Epithelial cell of esophagus (primary cell): ENCODE measurements around the gene METTL26.

ENCODE experiments used
- DNase-seq: peaks from one replicate; pipeline ENCODE4 v3.0.0; 2010; ENCODE audit warnings: low read depth
- H3K4me3 ChIP-seq: 2 replicates; pipeline ENCODE4 v1.5.1; 2011; ENCODE audit warnings: mild to moderate bottlenecking, low read length, control low read depth
- TF ChIP-seq, protein P1 (sequence below): IDR thresholded peaks from 2 replicates; pipeline ENCODE4 v1.5.1; 2011; ENCODE audit warnings: low read depth, mild to moderate bottlenecking, low read length, control low read depth, inconsistent platforms; ENCODE audit not compliant: insufficient read depth; ENCODE audit errors: missing control alignments

The METTL26 gene

DNA sequence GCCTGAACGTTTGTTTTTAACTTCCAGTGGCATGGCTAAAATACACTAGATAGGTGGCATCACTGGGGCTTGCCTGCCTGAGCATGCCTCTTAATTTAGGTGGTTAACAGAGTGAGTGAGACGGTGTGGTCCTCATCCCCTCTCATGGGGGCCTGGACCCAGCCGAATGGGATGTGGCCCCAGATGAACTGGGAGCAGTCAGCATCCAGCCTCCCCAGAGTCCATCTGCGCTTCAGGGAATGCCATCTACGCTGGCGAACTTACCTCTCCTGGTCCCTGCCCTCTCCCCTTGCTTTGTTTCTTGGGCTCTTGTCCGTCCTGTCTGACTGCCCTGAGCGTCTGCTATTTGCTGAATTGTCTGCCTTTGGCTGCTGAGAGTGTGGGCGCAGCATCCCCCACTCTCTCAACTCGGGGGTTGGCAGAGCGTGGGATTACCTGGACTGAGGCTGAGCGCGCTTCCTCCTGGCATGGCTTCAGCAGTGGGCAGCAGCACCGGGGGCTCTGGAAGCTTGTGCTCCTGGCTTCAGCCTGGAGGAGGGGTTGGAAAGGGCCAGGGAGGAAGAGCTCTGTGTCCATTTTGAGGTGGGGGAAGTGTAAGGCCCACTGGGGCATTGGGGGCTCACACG is 44.1 kb downstream of the METTL26 start:
- DNase-seq = peak; percentile 11
- peak overlapping the region; percentile 50 for H3K4me3 ChIP-seq
- TF ChIP-seq, protein P1, sequence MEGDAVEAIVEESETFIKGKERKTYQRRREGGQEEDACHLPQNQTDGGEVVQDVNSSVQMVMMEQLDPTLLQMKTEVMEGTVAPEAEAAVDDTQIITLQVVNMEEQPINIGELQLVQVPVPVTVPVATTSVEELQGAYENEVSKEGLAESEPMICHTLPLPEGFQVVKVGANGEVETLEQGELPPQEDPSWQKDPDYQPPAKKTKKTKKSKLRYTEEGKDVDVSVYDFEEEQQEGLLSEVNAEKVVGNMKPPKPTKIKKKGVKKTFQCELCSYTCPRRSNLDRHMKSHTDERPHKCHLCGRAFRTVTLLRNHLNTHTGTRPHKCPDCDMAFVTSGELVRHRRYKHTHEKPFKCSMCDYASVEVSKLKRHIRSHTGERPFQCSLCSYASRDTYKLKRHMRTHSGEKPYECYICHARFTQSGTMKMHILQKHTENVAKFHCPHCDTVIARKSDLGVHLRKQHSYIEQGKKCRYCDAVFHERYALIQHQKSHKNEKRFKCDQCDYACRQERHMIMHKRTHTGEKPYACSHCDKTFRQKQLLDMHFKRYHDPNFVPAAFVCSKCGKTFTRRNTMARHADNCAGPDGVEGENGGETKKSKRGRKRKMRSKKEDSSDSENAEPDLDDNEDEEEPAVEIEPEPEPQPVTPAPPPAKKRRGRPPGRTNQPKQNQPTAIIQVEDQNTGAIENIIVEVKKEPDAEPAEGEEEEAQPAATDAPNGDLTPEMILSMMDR = no peak

GRCh38 chr16:591231-591630 is 44.9 kb downstream of the METTL26 start:
- TF ChIP-seq, protein P1 = no peak
- DNase-seq = peak; percentile 50
- H3K4me3 ChIP-seq = peak overlapping the region; percentile 88

GRCh38 chr16:590815-591200 is 45.3 kb downstream of the METTL26 start:
- DNase-seq = no peak
- peak overlapping the region; percentile 88 for H3K4me3 ChIP-seq
- TF ChIP-seq, protein P1 = no peak

GRCh38 chr16:590188-590814 is 45.8 kb downstream of the METTL26 start:
- peak; percentile 54 for DNase-seq
- peak overlapping the region; percentile 88 for H3K4me3 ChIP-seq
- TF ChIP-seq, protein P1 = no peak

GRCh38 chr16:589658-590187 is 46.4 kb downstream of the METTL26 start, which contains the start of gene RAB40C:
RAB40C (plus strand) TSS chr16:590066; CDS start chr16:590292, 226 bp downstream.
- TF ChIP-seq, protein P1 = no peak
- DNase-seq = peak; percentile 99
- peak within 1 kb of the TSS; percentile 88 for H3K4me3 ChIP-seq

DNA sequence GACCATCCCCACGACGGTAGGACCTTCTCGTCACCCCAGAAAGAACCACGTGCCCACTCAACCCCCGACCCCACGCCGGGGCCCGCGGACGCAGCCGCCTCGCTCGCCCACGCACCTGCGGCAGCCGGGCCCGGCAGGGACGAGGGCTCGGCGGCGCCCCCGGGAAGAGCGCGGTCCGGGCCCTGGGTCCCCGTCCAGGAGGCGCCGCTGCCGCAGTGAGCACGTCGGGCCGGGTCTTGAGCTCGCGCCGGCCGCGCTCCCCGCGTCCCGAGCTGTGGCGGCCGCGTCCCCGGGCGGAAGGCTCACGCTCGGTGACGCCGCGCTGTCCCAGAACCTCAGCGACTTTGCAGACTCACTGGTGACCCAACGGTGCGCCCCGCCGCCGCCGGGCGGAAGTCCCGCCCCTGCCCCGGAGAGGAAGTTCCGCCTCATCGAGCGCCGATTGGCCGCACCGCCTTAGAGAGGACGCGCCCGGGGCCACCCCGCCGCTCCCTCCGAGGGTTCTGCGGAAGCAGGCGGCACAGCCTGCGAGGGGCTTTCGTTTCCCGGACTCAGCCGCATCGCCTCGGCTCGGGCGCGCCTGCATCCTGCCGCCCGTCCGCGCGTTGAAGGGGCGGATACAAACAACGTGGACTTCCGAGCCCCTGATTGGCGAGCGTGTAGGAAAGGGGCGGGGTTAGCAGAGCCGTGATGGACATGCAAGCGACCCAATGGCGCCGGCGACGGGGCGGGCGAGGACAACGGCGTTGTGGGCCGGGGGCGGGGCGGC is 47.0 kb downstream of the METTL26 start:
- TF ChIP-seq, protein P1 = no peak
- peak; percentile 96 for DNase-seq
- H3K4me3 ChIP-seq = peak overlapping the region; percentile 75
